GM12801 (cell line): ENCODE data around the gene SIN3A.

ENCODE experiments used
- TF ChIP-seq, protein P1 (sequence below): IDR thresholded peaks from one replicate; pipeline ENCODE4 v1.5.1; 2011; ENCODE audit warnings: control low read depth; ENCODE audit not compliant: insufficient read length; ENCODE audit errors: extremely low read depth

The SIN3A gene

DNA sequence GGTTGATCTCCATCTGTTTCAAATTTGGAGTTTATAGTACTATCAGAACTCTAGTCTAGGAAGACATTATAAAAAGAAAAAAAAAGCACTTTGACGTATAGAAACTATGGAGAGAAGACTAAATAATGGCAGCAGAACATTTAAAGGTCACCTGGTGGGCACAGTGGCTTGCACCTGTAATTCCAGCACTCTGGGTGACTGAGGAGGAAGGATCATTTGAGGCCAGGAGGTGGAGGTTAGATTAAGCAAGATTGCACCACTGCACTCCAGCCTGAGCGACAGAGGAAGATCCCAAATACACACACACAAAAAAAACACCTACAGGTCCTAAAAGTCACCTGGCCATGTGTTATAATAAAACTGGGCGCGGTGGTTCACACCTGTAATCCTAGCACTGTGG lies 13.8 kb downstream of the SIN3A start:
- TF ChIP-seq, protein P1, sequence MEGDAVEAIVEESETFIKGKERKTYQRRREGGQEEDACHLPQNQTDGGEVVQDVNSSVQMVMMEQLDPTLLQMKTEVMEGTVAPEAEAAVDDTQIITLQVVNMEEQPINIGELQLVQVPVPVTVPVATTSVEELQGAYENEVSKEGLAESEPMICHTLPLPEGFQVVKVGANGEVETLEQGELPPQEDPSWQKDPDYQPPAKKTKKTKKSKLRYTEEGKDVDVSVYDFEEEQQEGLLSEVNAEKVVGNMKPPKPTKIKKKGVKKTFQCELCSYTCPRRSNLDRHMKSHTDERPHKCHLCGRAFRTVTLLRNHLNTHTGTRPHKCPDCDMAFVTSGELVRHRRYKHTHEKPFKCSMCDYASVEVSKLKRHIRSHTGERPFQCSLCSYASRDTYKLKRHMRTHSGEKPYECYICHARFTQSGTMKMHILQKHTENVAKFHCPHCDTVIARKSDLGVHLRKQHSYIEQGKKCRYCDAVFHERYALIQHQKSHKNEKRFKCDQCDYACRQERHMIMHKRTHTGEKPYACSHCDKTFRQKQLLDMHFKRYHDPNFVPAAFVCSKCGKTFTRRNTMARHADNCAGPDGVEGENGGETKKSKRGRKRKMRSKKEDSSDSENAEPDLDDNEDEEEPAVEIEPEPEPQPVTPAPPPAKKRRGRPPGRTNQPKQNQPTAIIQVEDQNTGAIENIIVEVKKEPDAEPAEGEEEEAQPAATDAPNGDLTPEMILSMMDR = no peak

DNA sequence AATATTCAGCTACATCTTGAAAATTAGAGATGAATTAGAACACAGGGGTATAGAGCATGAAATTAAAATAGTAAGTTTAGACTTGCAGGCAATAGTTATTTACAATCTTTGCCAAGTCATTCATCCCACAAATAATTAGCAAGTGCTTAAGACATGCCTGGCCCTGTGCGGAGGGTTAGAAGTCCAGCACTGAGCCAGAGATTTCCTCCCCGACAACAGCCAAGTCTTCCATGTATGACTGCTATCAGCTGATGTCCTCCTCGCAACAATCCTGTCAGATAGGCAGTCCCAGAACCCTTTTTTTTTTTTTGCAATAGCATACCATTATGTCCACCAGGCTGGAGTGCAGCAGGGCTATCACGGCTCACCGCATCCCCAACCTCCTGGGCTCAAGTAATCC lies 14.6 kb downstream of the SIN3A start:
- TF ChIP-seq, protein P1 = no peak

DNA sequence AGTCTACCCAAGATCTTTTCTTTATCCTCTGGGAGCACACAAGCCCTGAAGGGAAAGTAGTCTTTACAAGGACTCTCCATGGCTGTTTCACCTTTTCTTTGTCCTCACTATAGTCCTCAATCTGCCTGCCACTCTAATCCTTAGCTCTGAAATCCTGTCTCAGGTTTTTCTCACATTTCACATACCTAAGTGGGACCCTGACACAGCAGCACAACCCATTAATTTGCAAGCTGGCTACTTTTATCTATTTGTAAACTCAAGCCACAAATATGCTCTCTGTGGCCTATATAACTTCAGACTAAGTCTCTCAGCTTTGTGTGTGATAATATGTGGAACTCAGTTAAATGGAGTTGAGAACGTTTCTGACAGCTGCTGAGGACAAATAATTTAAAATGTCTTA lies 19.8 kb downstream of the SIN3A start:
- TF ChIP-seq, protein P1 = no peak

DNA sequence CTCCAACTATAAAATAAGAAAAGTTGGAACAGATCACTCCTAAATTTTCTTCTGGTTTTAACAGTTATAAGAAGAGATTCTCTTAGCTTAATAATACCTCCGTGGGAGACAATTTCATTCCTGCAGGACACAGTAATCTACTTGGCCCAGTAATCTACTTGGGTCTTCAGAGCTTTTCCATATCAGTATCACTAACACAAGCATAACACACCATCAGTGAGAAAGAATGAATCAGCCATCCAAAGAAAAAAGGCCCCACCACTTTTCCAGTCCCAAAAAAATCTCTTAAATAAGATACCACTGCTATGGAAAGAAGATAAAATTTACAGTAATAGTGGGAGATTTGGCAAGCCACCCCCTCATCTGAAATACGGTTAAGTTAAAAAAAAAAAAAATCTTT lies 20.2 kb downstream of the SIN3A start:
- TF ChIP-seq, protein P1 = no peak

DNA sequence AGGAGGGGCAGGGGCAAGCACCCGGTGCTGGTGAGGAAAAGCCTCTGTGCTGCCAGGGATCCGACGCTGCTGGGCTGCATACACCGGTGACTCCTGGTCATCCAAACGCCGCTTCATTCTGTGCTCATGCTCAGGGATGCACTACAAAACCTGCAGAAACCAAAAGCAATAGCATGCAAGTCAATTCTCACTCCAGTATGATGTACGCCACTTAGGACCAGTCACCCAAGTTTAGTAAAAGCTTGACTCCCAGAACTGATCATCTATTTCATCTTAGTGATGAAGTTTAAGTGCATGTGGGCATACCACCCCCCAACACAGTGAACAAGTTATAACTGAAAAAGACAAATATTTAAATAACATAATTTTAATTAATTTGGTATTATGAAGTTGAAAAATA lies 21.2 kb downstream of the SIN3A start:
- TF ChIP-seq, protein P1 = no peak

DNA sequence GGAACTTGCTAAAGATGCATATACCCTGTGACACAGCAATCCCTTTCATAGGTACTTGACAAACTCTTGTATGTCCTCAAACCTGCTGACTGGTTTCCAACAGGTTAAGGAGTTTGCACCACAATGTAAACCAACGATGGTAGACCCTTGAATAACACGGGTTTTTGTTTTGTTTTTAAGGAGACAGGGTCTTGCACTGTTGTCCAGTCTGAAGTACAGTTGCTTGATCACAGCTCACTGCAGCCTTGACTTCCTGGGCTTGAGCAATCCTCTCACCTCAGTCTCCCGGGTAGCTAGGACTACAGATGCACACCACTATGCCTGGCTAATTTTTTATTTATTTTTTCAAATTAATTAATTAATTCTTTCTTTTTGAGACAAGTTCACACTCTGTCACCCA lies 23.3 kb downstream of the SIN3A start:
- TF ChIP-seq, protein P1 = no peak

DNA sequence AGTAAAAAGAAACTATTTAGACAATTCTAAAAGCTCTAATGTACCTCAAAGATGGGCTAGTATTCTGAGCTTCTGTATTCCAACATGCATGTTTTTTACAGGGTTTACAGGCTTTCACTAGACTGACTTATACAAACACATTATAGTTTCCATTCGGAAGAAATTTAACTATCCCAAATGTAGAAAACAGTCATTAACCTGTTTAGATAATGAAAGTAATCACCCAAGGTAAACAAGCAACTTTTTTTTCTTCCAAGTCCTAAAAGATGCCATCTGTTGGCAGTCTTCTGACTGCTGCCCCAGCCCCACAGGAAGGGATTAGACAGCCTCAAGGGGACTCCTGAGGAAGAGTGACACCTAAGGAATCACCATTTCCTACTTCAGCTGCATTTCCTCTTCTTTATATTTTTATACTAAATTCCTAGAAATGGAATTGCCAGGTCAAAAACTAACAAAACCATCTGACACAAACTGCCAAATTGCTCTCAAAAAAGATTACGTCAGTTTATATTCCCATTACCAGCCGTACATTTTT lies 25.5 kb downstream of the SIN3A start:
- TF ChIP-seq, protein P1 = no peak

DNA sequence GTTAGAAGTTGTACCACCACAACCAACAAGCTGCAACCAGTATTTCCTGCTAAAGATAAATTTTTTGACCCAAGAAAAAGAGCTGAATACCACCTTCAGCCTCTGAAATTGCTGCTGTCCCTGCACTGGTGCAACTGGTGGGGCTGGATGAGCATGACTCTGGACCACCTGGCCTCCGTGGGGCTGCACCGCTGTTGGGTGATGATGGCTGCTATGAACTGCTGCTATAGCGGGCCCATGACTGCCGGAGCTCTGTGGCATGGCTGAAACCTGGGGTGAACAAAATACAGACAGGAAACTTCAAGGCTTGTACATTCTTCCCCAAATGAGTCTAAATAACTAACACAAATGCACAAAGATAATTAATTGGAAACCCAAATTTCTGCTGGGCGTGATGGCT lies 28.9 kb downstream of the SIN3A start:
- TF ChIP-seq, protein P1 = no peak
